Measurements from ENCODE around the gene ZSCAN30.
A peak's percentile ranks its signal among the peaks of the same experiment; 100 is the strongest.
"Not testable (repeated sequence)": the region's sequence is repeated elsewhere in the genome, so short reads cannot be mapped to it uniquely, and the experiment has no call there.

The ZSCAN30 gene

DNA sequence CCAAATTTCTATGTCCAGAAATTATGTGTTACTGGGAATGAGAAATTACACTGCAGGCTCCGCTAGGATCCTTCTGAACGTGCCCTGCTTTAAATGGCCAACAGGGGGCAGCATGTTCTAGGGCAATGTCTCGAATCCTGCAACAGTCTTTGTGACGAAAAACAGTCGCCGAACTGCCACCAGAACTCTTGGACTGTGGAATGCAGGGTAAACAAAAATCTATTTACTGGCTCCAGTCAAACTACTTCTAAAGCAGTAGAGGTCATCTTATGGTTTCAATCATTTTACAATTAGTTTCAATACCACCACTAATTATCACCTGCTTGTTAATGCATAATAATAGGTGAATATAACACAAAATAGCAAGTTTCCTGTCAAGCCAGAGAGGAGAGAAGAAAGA, 59.0 kb downstream of the ZSCAN30 start:
- Histone ChIP-seq H3K4me3 (ENCODE audit: low read depth, low read length) (no peak overlapping the region), H3K9ac (ENCODE audit: low read depth, low read length) (no peak overlapping the region), H3K27me3 (ENCODE audit: control insufficient read depth, insufficient read depth, low read length) (no peaks in the 10 kb centered on the region), H3K36me3 (ENCODE audit: control insufficient read depth, insufficient read depth, low read length) (no peaks in the 10 kb centered on the region), H3K9me3 (ENCODE audit: control insufficient read depth, insufficient read depth, low read length) (no peaks in the 10 kb centered on the region), H3K4me1 (ENCODE audit: control insufficient read depth, insufficient read depth, low read length) (no peaks in the 10 kb centered on the region), H3K27ac (ENCODE audit: low read depth, low read length) (no peak overlapping the region)

DNA sequence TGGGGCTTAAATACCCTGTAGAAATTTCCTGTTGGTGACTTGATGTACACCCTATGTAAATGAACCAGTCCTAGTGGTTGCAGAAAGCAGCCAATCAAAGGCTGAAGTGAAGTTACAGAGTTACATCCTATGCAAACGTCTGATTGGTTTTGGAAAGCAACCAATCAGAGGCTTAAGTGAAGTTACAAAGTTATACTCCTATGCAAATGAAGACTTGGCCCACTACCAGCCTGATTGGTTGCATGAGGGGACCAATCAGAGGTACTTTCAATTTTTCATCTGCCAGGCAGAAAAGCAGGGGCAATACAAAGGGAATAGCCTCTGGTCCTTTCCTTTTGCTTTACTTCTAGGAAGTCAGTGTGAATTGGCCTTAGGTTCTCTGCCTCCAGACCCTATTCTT, 62.8 kb downstream of the ZSCAN30 start:
- Histone ChIP-seq H3K4me1 (ENCODE audit: control insufficient read depth, insufficient read depth, low read length) (no peaks in the 10 kb centered on the region), H3K9ac (ENCODE audit: low read depth, low read length) (no peak overlapping the region), H3K27me3 (ENCODE audit: control insufficient read depth, insufficient read depth, low read length) (no peaks in the 10 kb centered on the region), H3K4me3 (ENCODE audit: low read depth, low read length) (no peak overlapping the region), H3K27ac (ENCODE audit: low read depth, low read length) (no peak overlapping the region), H3K36me3 (ENCODE audit: control insufficient read depth, insufficient read depth, low read length) (no peaks in the 10 kb centered on the region), H3K9me3 (ENCODE audit: control insufficient read depth, insufficient read depth, low read length) (no peaks in the 10 kb centered on the region)

DNA sequence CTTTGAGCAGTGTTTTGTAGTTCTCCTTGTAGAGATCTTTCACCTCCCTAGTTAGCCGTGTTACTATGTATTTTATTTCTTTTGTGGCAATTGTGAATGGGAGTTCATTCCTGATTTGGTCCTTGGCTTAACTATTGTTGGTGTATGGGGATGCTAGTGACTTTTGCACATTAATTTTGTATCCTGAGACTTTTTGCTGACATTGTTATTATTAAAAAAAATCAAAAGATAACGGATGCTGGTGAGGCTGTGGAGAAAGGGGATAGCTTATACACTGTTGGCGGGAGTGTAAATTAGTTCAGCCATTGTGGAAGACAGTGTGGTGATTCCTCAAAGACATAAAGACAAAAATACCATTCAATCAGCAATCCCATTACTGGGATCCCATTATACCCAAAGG, 66.2 kb downstream of the ZSCAN30 start:
- Histone ChIP-seq H3K9ac (ENCODE audit: low read depth, low read length) (no peak overlapping the region), H3K36me3 (ENCODE audit: control insufficient read depth, insufficient read depth, low read length) (no peaks in the 10 kb centered on the region), H3K9me3 (ENCODE audit: control insufficient read depth, insufficient read depth, low read length) (no peaks in the 10 kb centered on the region), H3K27me3 (ENCODE audit: control insufficient read depth, insufficient read depth, low read length) (no peaks in the 10 kb centered on the region), H3K4me3 (ENCODE audit: low read depth, low read length) (no peak overlapping the region), H3K27ac (ENCODE audit: low read depth, low read length) (no peak overlapping the region), H3K4me1 (ENCODE audit: control insufficient read depth, insufficient read depth, low read length) (no peaks in the 10 kb centered on the region)

DNA sequence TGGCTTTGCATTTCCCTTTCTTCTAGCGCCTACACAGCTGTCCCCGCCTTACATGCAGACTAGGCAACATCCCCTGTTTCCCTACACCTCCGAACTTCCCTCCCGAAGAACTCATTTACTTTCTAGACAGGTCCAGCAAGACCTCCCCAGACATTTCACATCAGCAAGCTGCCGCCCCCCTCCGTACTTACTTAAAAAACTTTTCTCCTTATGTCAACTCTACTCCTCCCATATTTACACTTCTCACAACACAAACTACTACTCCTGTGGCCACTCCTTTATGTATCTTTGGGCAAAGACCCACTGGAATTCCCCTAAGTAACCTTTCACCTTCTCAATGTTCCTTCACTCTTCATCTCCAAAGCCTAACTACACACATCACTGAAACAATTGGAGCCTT, 69.6 kb downstream of the ZSCAN30 start:
- H3K27me3 ChIP-seq (ENCODE audit: control insufficient read depth, insufficient read depth, low read length), result no peaks in the 10 kb centered on the region
- H3K4me3 ChIP-seq (ENCODE audit: low read depth, low read length), result no peak overlapping the region
- H3K9ac ChIP-seq (ENCODE audit: low read depth, low read length), result no peak overlapping the region
- H3K9me3 ChIP-seq (ENCODE audit: control insufficient read depth, insufficient read depth, low read length), result no peaks in the 10 kb centered on the region
- H3K4me1 ChIP-seq (ENCODE audit: control insufficient read depth, insufficient read depth, low read length), result peaks cover 8% of the 10 kb centered on the region
- no peaks in the 10 kb centered on the region for H3K36me3 ChIP-seq (ENCODE audit: control insufficient read depth, insufficient read depth, low read length)
- H3K27ac ChIP-seq (ENCODE audit: low read depth, low read length), result no peak overlapping the region

DNA sequence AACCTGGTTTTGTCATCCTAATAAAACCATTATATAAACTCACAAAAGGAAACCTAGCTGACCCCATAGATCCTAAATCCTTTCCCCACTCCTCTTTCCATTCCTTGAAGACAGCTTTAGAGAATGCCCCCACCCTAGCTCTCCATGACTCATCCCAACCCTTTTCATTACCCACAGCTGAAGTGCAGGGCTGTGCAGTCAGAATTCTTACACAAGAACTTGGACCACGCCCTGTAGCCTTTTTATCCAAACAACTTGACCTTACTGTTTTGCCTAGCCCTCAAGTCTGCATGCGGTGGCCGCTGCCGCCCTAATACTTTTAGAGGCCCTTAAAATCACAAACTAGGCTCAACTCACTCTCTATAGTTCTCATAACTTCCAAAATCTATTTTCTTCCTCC, 70.7 kb downstream of the ZSCAN30 start:
- not testable (repeated sequence) for H3K9ac ChIP-seq (ENCODE audit: low read depth, low read length); H3K36me3 ChIP-seq (ENCODE audit: control insufficient read depth, insufficient read depth, low read length); H3K27ac ChIP-seq (ENCODE audit: low read depth, low read length); H3K4me3 ChIP-seq (ENCODE audit: low read depth, low read length); H3K9me3 ChIP-seq (ENCODE audit: control insufficient read depth, insufficient read depth, low read length); H3K27me3 ChIP-seq (ENCODE audit: control insufficient read depth, insufficient read depth, low read length)
- H3K4me1 ChIP-seq (ENCODE audit: control insufficient read depth, insufficient read depth, low read length), result peaks cover 19% of the 10 kb centered on the region

DNA sequence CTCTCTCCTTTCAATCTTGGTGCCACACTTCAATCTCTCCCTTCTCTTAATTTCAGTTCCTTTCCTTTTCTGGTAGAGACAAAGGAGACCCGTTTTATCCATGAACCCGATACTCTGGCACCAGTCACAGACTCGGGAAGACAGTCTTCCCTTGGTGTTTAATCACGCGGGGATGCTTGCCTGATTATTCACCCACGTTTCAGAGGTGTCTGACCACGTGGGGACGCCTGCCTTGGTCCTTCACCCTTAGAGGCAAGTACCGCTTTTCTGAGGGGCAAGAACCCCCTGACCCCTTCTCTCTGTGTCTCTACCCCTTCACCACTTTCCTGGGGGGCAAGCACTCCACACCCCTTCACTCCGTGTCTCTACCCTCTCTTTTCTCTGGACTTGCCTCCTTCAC, 73.4 kb downstream of the ZSCAN30 start:
- H3K9ac ChIP-seq (ENCODE audit: low read depth, low read length); H3K36me3 ChIP-seq (ENCODE audit: control insufficient read depth, insufficient read depth, low read length); H3K27me3 ChIP-seq (ENCODE audit: control insufficient read depth, insufficient read depth, low read length); H3K27ac ChIP-seq (ENCODE audit: low read depth, low read length); H3K4me3 ChIP-seq (ENCODE audit: low read depth, low read length); H3K9me3 ChIP-seq (ENCODE audit: control insufficient read depth, insufficient read depth, low read length): not testable (repeated sequence)
- peaks cover 21% of the 10 kb centered on the region for H3K4me1 ChIP-seq (ENCODE audit: control insufficient read depth, insufficient read depth, low read length)

DNA sequence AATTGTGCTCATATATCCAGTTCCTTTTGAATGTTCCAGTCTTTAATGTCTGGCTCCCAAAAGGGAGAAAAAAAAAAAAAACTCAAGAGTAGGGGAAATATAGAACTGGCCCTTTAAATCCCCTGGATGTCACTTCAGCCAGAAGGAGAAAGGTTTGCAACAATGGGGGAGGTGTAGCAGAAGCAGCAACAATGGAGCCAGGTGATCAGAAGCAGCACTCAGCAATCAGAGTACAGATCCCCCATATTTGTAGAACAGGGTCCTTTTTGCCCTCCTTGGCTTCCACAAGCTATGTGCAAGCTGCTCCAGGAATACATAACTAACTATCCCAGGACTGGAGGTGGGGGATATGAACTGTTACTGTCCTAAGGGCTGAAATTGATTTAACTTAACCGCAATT, 75.0 kb downstream of the ZSCAN30 start:
- H3K27ac ChIP-seq (ENCODE audit: low read depth, low read length), result peak overlapping the region; percentile 37
- no peak overlapping the region for H3K4me3 ChIP-seq (ENCODE audit: low read depth, low read length)
- H3K9me3 ChIP-seq (ENCODE audit: control insufficient read depth, insufficient read depth, low read length), result no peaks in the 10 kb centered on the region
- no peaks in the 10 kb centered on the region for H3K36me3 ChIP-seq (ENCODE audit: control insufficient read depth, insufficient read depth, low read length)
- 0 out of 2 replicates have a peak overlapping the region, but pooled peaks have one; percentile 28 for H3K9ac ChIP-seq (ENCODE audit: low read depth, low read length)
- peaks cover 21% of the 10 kb centered on the region for H3K4me1 ChIP-seq (ENCODE audit: control insufficient read depth, insufficient read depth, low read length)
- no peaks in the 10 kb centered on the region for H3K27me3 ChIP-seq (ENCODE audit: control insufficient read depth, insufficient read depth, low read length)

DNA sequence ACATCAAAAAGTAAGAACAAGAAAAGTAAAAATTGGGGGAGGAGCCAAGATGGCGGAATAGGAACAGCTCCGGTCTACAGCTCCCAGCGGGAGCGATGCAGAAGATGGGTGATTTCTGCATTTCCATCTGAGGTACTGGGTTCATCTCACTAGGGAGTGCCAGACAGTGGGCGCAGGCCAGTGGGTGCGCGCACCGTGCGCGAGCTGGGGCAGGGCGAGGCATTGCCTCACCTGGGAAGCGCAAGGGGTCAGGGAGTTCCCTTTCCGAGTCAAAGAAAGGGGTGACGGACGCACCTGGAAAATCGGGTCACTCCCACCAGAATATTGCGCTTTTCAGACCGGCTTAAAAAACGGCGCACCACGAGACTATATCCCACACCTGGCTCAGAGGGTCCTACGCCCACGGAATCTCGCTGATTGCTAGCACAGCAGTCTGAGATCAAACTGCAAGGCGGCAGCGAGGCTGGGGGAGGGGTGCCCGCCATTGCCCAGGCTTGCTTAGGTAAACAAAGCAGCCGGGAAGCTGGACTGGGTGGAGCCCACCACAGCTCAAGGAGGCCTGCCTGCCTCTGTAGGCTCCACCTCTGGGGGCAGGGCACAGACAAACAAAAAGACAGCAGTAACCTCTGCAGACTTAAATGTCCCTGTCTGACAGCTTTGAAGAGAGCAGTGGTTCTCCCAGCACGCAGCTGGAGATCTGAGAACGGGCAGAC, 84.1 kb downstream of the ZSCAN30 start:
- not testable (repeated sequence) for H3K27me3 ChIP-seq (ENCODE audit: control insufficient read depth, insufficient read depth, low read length); H3K36me3 ChIP-seq (ENCODE audit: control insufficient read depth, insufficient read depth, low read length); H3K9me3 ChIP-seq (ENCODE audit: control insufficient read depth, insufficient read depth, low read length); H3K4me3 ChIP-seq (ENCODE audit: low read depth, low read length); H3K27ac ChIP-seq (ENCODE audit: low read depth, low read length); H3K9ac ChIP-seq (ENCODE audit: low read depth, low read length); H3K4me1 ChIP-seq (ENCODE audit: control insufficient read depth, insufficient read depth, low read length)

DNA sequence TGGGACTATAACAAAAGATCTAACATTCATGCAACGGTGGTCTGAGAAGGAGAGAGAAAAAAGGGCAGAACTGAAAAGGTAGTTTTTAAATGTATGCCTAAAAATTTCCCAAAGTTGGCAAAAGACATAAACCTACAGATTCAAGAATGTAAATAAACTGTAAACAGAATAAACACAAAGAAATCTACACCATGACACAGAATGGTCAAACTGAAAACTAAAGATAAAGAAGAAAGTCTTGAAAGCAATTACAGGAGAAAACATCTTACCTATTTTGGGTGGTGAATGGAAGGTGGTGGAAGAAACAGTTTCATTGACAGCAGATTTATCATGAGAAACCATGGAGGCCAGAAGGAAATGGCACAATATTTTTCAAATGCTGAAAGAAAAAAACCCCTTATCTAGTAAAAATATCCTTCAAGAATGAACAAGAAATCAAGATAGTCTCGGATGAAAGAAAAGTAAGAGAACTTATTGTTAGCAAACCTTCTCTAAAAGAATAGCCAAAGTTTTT, 84.8 kb downstream of the ZSCAN30 start:
- H3K36me3 ChIP-seq (ENCODE audit: control insufficient read depth, insufficient read depth, low read length), result no peaks in the 10 kb centered on the region
- H3K9me3 ChIP-seq (ENCODE audit: control insufficient read depth, insufficient read depth, low read length), result peaks cover 8% of the 10 kb centered on the region
- no peaks in the 10 kb centered on the region for H3K27me3 ChIP-seq (ENCODE audit: control insufficient read depth, insufficient read depth, low read length)
- no peak overlapping the region for H3K9ac ChIP-seq (ENCODE audit: low read depth, low read length)
- H3K4me3 ChIP-seq (ENCODE audit: low read depth, low read length), result no peak overlapping the region
- no peaks in the 10 kb centered on the region for H3K4me1 ChIP-seq (ENCODE audit: control insufficient read depth, insufficient read depth, low read length)
- no peak overlapping the region for H3K27ac ChIP-seq (ENCODE audit: low read depth, low read length)

DNA sequence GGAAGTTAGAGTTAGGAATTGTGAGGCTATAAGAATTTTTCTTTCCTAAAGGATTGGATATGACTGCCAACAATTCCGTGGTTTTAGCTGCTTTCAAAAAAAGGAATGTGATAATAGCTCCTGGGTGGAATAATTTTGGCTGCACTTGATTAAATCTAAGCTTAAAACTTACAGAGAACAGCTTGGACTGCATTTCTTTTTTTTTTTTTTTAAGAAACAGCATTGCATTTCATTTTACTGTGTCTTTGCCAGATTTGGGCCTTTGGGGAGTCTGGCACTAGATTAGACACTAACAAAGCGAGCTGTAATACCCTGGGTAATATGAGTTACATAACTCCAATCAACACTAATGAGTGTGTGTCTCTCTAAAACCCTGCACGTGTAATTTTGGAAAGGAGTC, 87.0 kb downstream of the ZSCAN30 start:
- no peaks in the 10 kb centered on the region for H3K27me3 ChIP-seq (ENCODE audit: control insufficient read depth, insufficient read depth, low read length)
- peaks cover 8% of the 10 kb centered on the region for H3K9me3 ChIP-seq (ENCODE audit: control insufficient read depth, insufficient read depth, low read length)
- no peaks in the 10 kb centered on the region for H3K4me1 ChIP-seq (ENCODE audit: control insufficient read depth, insufficient read depth, low read length)
- H3K9ac ChIP-seq (ENCODE audit: low read depth, low read length), result no peak overlapping the region
- no peaks in the 10 kb centered on the region for H3K36me3 ChIP-seq (ENCODE audit: control insufficient read depth, insufficient read depth, low read length)
- no peak overlapping the region for H3K27ac ChIP-seq (ENCODE audit: low read depth, low read length)
- H3K4me3 ChIP-seq (ENCODE audit: low read depth, low read length), result no peak overlapping the region

DNA sequence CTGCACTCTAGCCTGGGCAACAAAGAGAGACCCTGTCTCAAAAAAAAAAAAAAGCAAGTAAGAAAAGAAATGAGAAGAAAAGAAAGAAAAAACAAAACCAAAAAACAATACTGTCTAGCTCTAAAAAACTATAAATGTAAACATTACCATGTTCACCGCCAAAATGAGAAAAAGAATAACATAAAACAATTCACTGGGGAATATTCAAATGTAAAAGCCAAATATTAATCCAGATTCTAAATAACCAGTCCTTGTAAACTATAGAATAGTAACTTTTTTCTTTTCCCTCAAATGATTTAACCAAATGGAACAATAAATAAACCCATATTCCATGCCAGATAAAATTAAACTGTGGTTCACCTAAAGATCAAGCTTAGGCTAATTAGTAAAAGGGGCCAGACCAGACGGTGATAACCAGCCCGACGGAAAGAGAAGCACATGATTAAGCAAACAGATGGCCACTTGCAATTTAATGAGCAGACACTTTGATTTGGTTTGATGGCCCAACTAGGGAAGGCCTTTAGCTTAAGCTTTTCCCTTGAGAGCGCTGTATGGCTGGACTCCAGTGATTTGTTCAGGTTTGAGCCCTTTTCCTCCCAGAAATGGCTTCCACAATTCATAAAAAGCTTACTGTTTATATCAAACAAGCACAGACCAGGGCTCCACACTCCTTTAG, 88.6 kb downstream of the ZSCAN30 start:
- no peaks in the 10 kb centered on the region for H3K36me3 ChIP-seq (ENCODE audit: control insufficient read depth, insufficient read depth, low read length)
- peaks cover 8% of the 10 kb centered on the region for H3K9me3 ChIP-seq (ENCODE audit: control insufficient read depth, insufficient read depth, low read length)
- H3K27ac ChIP-seq (ENCODE audit: low read depth, low read length), result no peak overlapping the region

More for the DNA sequence above, 88.6 kb downstream of the ZSCAN30 start:
- Histone ChIP-seq H3K4me3 (ENCODE audit: low read depth, low read length) (no peak overlapping the region), H3K4me1 (ENCODE audit: control insufficient read depth, insufficient read depth, low read length) (no peaks in the 10 kb centered on the region), H3K9ac (ENCODE audit: low read depth, low read length) (no peak overlapping the region), H3K27me3 (ENCODE audit: control insufficient read depth, insufficient read depth, low read length) (no peaks in the 10 kb centered on the region)

All from HUES48 (cell line).